Suppressor macrophage (primary cell): ENCODE results near the gene SESN1.
"Not testable (repeated sequence)": the region's sequence is repeated elsewhere in the genome, so short reads cannot be mapped to it uniquely, and the experiment has no call there.

Experiments
- DNase-seq, 4 experiments: peaks; one replicate each; pipeline ENCODE4 v3.0.0-alpha.2; 2020 to 2022

The SESN1 gene

DNA sequence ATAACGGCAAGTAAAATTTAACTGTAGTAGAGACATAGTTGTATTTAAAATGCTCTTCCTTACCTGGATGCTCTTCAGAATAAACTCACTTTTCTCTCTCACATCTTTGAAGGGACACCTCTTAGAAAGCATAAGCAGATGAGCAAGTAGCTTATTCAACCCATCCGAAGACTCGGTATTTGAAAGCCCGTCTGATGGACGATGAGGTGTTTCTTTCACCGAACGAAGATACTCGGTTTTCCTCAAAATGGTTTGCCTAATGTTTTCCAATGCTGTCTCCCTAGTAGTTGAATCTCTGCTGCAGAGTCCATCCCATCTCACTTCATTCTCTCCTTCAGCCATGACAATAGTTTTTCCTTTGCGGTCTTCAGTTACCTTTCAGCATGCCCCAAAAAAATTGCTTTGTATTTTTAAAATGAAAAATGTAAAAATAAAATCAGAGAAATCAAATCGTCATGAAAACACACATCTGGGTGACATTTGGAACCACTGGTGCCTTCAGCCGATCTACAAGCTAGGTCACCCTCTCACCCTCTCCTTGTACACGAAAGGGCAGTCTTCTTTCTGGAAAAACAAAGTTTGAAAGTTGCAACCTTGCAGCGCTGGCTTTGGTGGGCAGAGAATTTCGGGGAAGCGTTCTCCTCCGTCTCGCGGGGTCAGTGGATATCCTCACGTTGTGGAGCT is 772 bp downstream of the SESN1 start:
- DNase-seq: peak in 1 of 4 experiments; percentile 15

DNA sequence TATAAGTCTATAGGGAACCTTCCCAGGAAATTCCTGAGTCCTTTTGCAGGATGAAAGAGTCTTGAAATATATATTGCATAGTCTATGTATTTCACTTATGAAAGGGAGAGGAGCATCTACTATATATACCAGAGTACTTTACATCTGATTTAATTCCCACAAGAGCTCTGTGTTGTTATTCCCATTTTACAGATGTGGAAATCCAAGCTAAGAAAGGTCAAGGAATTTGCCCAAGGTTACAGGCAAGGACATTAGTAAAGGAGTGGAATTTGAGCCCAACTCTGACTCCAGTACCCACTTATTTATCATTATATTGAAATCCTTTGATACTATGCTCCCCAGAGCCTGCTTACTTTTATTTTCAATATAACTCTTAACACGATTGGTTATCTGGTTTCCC is 2.6 kb downstream of the SESN1 start:
- DNase-seq: no peak

- peak in 1 of 4 experiments; percentile 10 for DNase-seq
Observed at GRCh38 chr6:109091314-109092024, 3.2 kb downstream of the SESN1 start.

DNA sequence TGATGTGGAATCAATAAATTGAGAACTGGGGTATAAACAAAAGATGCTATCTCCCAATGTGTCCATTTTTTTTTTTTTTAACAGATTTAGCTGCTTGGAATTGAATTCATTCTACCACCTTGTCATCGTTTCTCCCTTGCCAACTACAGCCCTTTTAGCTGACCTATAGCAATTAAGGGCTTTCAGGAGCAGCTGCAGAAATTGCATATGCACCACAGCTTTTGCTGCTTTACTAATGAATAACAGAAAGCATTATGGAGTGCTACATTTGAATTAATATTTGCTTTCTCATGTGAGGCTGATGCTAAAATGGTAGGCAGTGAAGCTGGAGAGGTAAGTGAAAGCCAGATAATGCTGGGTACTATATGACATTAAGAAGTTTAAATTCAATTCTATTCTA is 5.7 kb downstream of the SESN1 start:
- no peak for DNase-seq

DNA sequence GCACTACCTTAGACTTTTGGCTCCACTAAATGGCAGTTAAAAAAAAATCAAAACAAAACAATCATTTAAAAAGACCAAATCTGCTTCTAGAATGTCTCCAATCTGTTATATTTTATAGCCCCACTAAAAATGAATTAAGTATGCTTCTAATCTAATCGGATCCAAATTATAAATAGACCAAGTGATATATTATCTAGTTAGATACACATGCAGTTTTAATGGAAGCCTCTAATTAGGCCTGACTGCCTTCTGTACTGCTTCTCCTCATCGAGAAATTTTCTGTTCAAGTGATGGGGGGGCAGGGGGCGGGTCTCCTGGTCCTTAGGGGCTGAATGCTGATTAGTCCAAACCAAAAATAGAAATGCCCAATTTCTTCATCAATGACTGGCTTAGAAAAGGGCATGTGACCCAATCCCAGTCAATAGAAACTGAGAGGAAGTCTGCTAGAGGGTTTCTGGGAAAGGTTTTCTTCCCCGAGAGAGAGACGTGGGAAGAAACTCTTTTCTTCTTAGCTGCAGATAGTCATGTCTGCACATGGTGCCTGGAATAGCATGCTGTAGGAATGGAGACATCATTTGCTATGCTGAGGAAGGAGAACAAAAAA is 6.9 kb downstream of the SESN1 start:
- DNase-seq: no peak

GRCh38 chr6:109084146-109084545 is 10.5 kb downstream of the SESN1 start:
- not testable (repeated sequence) for DNase-seq

DNA sequence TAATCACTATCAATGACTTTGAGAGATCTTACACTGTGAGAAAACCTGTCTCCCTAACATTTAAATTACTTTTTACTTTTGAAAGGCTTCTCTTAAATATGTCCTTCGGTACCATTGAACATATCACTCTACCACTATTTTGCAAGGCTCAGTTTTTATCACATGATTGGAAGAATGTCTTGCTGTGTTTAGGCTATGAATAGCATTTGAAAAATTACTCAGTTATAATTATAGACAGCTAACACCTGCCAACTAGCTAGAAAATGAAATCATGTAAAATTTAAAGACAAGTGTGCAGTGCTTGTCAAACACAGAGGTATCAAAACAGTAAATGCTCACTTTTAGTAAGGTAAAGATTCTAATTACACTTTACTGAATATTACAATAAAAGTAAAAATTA is 11.0 kb downstream of the SESN1 start:
- no peak for DNase-seq

GRCh38 chr6:109082188-109082577 is 12.5 kb downstream of the SESN1 start:
- DNase-seq: peak; percentile 13 to 60 (median 40)

DNA sequence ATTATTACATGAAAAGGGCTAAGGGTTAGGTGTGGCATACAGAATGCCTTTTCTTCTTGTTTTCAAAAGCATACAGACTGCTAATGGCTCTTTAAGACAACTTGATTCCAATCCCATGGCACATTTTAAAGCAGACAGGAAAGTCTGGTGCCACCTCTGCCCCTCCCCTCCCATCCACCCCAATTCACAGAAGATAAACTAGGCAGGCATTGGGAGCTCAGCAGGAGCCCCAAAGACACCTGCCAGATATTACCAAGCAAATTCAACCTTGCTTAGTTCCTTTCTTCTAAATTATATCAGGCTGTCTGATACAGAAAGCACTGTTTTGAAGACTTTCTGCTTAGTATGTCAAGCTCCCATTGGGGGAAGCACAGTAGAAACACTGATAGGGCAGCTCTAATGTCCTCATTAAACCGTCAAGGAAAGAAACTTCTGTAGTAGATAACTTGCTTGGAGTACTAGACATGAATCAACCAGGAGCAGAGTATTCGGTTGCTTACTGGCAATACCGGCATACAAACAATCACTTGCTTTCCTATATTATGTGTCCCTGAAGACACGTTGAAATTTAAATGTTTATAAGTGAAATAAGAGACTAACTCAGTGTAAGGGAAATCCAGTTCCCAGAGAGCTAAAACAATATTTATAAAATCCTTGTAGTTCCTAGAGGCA is 13.0 kb downstream of the SESN1 start:
- no peak for DNase-seq

- no peak for DNase-seq
Observed at GRCh38 chr6:109081026-109081425, 13.6 kb downstream of the SESN1 start.

DNA sequence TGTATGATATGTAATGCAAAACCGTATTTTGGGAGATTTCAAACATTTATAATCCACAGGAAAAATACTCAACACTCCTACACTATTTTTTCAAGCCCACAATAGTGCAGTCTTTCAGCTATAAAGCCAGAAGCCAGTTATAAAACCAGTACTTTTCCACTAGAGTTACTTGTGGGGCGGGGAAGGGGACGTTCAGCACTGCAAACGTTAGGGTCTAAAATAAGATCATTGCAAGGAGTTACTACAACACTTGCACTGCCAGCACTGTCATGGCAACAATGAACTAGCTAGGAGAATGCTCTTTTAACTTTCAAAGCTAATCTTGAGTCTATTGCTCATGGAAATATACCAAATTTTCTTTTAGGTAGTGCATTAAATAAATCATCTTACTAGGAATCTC is 14.7 kb downstream of the SESN1 start:
- no peak for DNase-seq

GRCh38 chr6:109076377-109076776 is 18.3 kb downstream of the SESN1 start:
- DNase-seq: no peak

GRCh38 chr6:109075934-109076333 is 18.7 kb downstream of the SESN1 start:
- no peak for DNase-seq

DNA sequence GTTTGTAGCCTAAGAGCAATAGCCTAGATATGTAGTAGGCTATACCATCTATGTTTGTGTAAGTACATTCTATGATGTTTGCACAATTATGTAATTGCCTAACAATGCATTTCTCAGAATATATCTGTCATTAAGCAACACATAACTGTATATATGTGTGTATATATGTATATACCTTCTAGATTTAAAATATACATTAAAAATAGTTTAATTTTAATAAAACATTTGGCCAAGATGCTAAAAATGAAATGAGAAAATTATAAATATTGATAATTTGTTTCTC is 20.6 kb downstream of the SESN1 start:
- DNase-seq: no peak

GRCh38 chr6:109073344-109074132 is 21.1 kb downstream of the SESN1 start:
- peak; percentile 75 to 86 (median 80) for DNase-seq

- DNase-seq: no peak
Observed at GRCh38 chr6:109071125-109071917, 23.3 kb downstream of the SESN1 start.

- peak in 2 of 4 experiments; percentile 41 to 43 for DNase-seq
Observed at GRCh38 chr6:109069746-109070145, 24.9 kb downstream of the SESN1 start.

- DNase-seq: no peak
Observed at GRCh38 chr6:109062767-109063352, 31.8 kb downstream of the SESN1 start.

DNA sequence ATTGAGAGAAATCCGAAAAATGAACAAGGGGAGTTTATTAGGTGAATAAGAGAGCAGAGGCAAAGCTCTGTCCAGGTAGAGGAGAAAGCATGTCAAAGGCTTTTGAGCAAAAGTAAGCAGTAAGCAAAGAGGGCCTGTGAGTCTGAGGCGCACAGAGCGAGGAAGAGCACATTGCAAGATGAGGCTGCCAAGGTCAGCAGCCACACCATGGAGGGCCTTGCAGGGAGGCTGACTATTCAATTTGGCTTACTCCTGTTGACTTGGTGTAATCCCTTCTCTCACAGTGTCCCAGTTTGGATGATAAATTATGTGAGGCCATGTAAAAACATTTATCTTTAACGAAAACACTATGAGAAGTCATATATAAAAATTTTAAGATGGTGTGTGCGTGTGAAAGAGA is 32.4 kb downstream of the SESN1 start:
- DNase-seq: no peak

GRCh38 chr6:109060571-109060970 is 34.1 kb downstream of the SESN1 start:
- peak in 2 of 4 experiments; percentile 16 to 28 for DNase-seq

DNA sequence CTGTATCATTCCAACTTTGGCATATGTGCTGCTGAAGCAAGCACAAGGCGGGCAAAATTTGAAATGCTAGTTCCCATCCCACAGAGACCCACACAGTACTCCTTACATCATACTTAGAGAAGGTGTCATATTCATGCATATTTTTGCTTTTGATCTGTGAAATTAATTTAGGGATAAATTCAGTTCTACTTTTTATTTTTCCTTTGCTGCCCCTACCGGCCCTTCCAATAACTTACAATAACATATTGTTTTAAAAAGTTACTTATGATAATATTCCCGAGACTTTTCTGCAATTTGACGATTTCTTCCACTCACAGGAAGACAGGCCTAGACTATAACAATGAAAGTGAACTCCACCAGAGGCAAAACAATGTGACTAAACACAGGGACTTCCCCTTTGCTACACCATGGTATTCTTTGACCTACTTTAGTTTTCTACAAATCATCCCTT is 35.0 kb downstream of the SESN1 start:
- DNase-seq: peak; percentile 17 to 72 (median 50)
